ENCODE data around the gene HIGD2A.
A peak's percentile ranks its signal among the peaks of the same experiment; 100 is the strongest.

HIGD2A gene

DNA sequence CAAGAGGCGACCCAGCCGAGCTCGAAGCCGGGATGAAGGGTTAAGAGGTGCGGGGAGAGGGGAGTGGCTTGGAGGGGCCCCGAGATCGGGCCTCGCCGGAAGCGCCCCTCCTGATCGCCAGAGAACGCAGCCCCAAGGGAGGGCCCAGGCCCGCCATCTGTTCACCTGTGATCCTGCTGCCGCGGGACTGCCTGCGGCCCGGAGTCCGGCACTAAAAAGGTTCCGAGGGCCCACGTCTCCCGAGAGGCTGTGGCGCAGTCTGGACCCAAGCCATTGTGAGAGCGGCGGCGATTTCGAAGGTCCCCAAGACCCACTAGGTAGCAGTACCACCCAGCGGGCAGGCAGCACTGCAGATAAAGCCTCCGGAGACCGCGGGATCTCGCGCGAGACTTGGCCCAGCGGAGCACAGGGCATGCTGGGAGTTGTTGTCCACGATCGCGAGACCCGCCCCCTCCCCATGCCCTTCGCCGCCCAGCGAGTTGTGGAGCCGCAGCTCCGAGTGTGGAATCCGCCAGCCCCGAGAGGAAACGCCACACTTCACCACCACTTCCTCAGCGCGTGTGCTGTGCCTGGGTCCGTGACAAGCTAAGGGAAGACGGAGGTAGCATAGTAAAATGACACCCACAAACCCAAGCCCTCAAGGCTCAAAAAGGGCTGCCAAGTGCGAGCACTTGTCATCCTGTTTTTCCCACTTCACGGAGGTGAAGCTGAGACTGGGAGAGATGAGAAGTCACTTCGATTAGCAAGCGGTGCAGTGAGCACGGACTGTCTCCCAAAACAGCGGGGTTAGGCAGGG is 26.9 kb upstream of the HIGD2A start, which contains the start of gene KIAA1191:
Gene KIAA1191 (minus strand): TSS at position 328 of the 796 bp plus-strand sequence. CDS start 2,256 bp downstream, outside the sequence.
- TF ChIP-seq CTCF (IDR thresholded peaks at IDR 0.05) (peak; percentile 34), ZFX (IDR thresholded peaks at IDR 0.05; ENCODE audit: borderline replicate concordance) (no peak)
- peak within 1 kb of the TSS; percentile 48 for H3K27ac ChIP-seq

GRCh38 chr5:176362233-176362490 is 26.4 kb upstream of the HIGD2A start:
- no peak overlapping the region for H3K27ac ChIP-seq
- TF ChIP-seq CTCF (IDR thresholded peaks at IDR 0.05) (no peak), ZFX (IDR thresholded peaks at IDR 0.05; ENCODE audit: borderline replicate concordance) (no peak)

GRCh38 chr5:176364765-176365350 is 23.7 kb upstream of the HIGD2A start:
- TF ChIP-seq CTCF (IDR thresholded peaks at IDR 0.05): no peak
- TF ChIP-seq ZFX (IDR thresholded peaks at IDR 0.05; ENCODE audit: borderline replicate concordance): no peak
- no peak overlapping the region for H3K27ac ChIP-seq

GRCh38 chr5:176365351-176366231 is 23.0 kb upstream of the HIGD2A start, which contains the start of gene ARL10:
ARL10 (plus strand) TSS chr5:176365487; CDS start chr5:176365564, 77 bp downstream.
- H3K27ac ChIP-seq: no peak within 1 kb of the TSS
- TF ChIP-seq ZFX (IDR thresholded peaks at IDR 0.05; ENCODE audit: borderline replicate concordance): no peak
- no peak for TF ChIP-seq CTCF (IDR thresholded peaks at IDR 0.05)

- TF ChIP-seq ZFX (IDR thresholded peaks at IDR 0.05; ENCODE audit: borderline replicate concordance) (no peak), CTCF (IDR thresholded peaks at IDR 0.05) (no peak)
- no peak overlapping the region for H3K27ac ChIP-seq
These were observed 22.2 kb upstream of the HIGD2A start for GRCh38 chr5:176366232-176366894.

- H3K27ac ChIP-seq: no peak overlapping the region
- TF ChIP-seq ZFX (IDR thresholded peaks at IDR 0.05; ENCODE audit: borderline replicate concordance) (no peak), CTCF (IDR thresholded peaks at IDR 0.05) (no peak)
These were observed 19.8 kb upstream of the HIGD2A start for GRCh38 chr5:176368726-176369125.
